GM23248 (cell line): Measurements from ENCODE around the gene ADM. TPM values are rescaled to one million over a fixed set of nuclear protein-coding genes. Genes with fewer than 3 reads are reported as not detected.

ENCODE experiments used
- DNase-seq: peaks from one replicate; pipeline ENCODE4 v3.0.0-alpha.2; 2015
- H2AFZ ChIP-seq: fragments of 200-600 bp; sonication (generic); 2 replicates; pipeline ENCODE4 v1.6.1; 2016; ENCODE audit warnings: antibody characterized with exemption
- H3F3A ChIP-seq: fragments of 200-600 bp; sonication (generic); 2 replicates; pipeline ENCODE4 v1.6.1; 2016; ENCODE audit warnings: mild to moderate bottlenecking, antibody characterized with exemption, mixed run types; ENCODE audit not compliant: insufficient read depth
- H3K27ac ChIP-seq: fragments of 200-600 bp; sonication (generic); 2 replicates; pipeline ENCODE4 v1.5.1; 2016; ENCODE audit warnings: mild to moderate bottlenecking
- H3K27me3 ChIP-seq: fragments of 200-600 bp; sonication (generic); replicated peaks from 2 replicates; pipeline ENCODE4 v1.6.1; 2016; ENCODE audit warnings: mild to moderate bottlenecking; ENCODE audit not compliant: insufficient read depth
- H3K36me3 ChIP-seq: fragments of 200-600 bp; sonication (generic); 2 replicates; pipeline ENCODE4 v1.6.1; 2016; ENCODE audit warnings: low read depth, mild to moderate bottlenecking
- H3K4me1 ChIP-seq: fragments of 200-600 bp; sonication (generic); 2 replicates; pipeline ENCODE4 v1.6.1; 2016; ENCODE audit warnings: mild to moderate bottlenecking; ENCODE audit not compliant: insufficient read depth
- H3K4me2 ChIP-seq: fragments of 200-600 bp; sonication (generic); one replicate; pipeline ENCODE4 v1.6.1; 2016; ENCODE audit warnings: mild to moderate bottlenecking; ENCODE audit not compliant: unreplicated experiment
- H3K4me3 ChIP-seq: fragments of 200-600 bp; sonication (generic); 2 replicates; pipeline ENCODE4 v1.5.1; 2016; ENCODE audit warnings: mild to moderate bottlenecking
- H3K79me2 ChIP-seq: fragments of 200-600 bp; sonication (generic); 2 replicates; pipeline ENCODE4 v1.6.1; 2016; ENCODE audit warnings: mild to moderate bottlenecking; ENCODE audit not compliant: insufficient read depth
- H3K9ac ChIP-seq: fragments of 200-600 bp; sonication (generic); 2 replicates; pipeline ENCODE4 v1.6.1; 2016; ENCODE audit warnings: mild to moderate bottlenecking
- H3K9me2 ChIP-seq: fragments of 200-600 bp; sonication (generic); 2 replicates; pipeline ENCODE4 v1.6.1; 2016; ENCODE audit warnings: mixed run types, mild to moderate bottlenecking, moderate library complexity; ENCODE audit not compliant: insufficient read depth
- H3K9me3 ChIP-seq: fragments of 200-600 bp; sonication (generic); one replicate; pipeline ENCODE4 v1.6.1; 2017; ENCODE audit warnings: low read depth
- H4K20me1 ChIP-seq: fragments of 200-600 bp; sonication (generic); 2 replicates; pipeline ENCODE4 v1.6.0; 2016; ENCODE audit not compliant: insufficient read depth
- EZH2 ChIP-seq: fragments of 200-600 bp; sonication (generic); IDR thresholded peaks from 2 replicates; pipeline ENCODE4 v1.6.1; 2018; ENCODE audit warnings: antibody characterized with exemption, mild to moderate bottlenecking; ENCODE audit not compliant: insufficient read depth, poor library complexity, severe bottlenecking
- EZH2phosphoT487 ChIP-seq: fragments of 200-600 bp; sonication (generic); IDR thresholded peaks from 2 replicates; pipeline ENCODE4 v1.6.1; 2018; ENCODE audit warnings: antibody characterized with exemption, moderate library complexity, mild to moderate bottlenecking, low read depth; ENCODE audit not compliant: insufficient read depth
- WGBS, 2 experiments: methylation state at CpG; one replicate each; pipeline ENCODE4 v1.1.6; 2015 to 2017; ENCODE audit warnings: low lambda C conversion rate in 2 of 2, low coverage in 1 of 2; ENCODE audit errors: missing lambda C conversion rate in 2 of 2; 5-methylcytosine and 5-hydroxymethylcytosine counted together
- in situ Hi-C: fragments of 300-500 bp; cut with MboI; formaldehyde crosslinking; loops from 2 replicates; pipeline ENCODE4 v1.15.0; 2020
- polyA plus RNA-seq: library from polyadenylated mRNA; unstranded; fragments of >200 nt; fragmentation: Nextera tagmentation; extraction: Ambion mirVana; gene quantifications from 2 replicates; pipeline ENCODE4 v1.2.1, GENCODE V29; 2016
- total RNA-seq: library from RNA; depleted of rRNA; stranded (reverse); fragments of >200 nt; shearing (Covaris generic); gene quantifications from 2 replicates; pipeline ENCODE4 v1.2.3, GENCODE V29; 2014

The ADM gene
- total and polyA plus RNA-seq, 2 experiments from 2014 or later = 451 to 551 TPM

- DNase-seq = peak; percentile 74
- TF ChIP-seq EZH2phosphoT487 (no peak), EZH2 (no peak)
- in situ Hi-C loops = loop anchor here (10.0 to 25.0 kb wide), 2 partner anchors 336 to 411 kb away; no protein-coding TSS in a partner anchor
- H3K79me2 ChIP-seq = no peaks in the 10 kb centered on the region
- no peaks in the 10 kb centered on the region for H3K36me3 ChIP-seq
- no peaks in the 10 kb centered on the region for H3K27me3 ChIP-seq
- 5 to 6% methylated on average over 1 of the region's 1 CpG for WGBS, 2 experiments
- H3K9me2 ChIP-seq = no peaks in the 10 kb centered on the region
- peak overlapping the region; percentile 28 for H3K27ac ChIP-seq
- H4K20me1 ChIP-seq = no peaks in the 10 kb centered on the region
- H3K9ac ChIP-seq = peak overlapping the region; percentile 33
- no peak overlapping the region for H2AFZ ChIP-seq
- peaks cover 64% of the 10 kb centered on the region for H3F3A ChIP-seq
- no peaks in the 10 kb centered on the region for H3K9me3 ChIP-seq
- H3K4me3 ChIP-seq = no peak overlapping the region
- H3K4me1 ChIP-seq = peaks cover 63% of the 10 kb centered on the region
- H3K4me2 ChIP-seq = peak overlapping the region; percentile 49
Observed at GRCh38 chr11:10323793-10324170, 18.9 kb downstream of the ADM start.

GRCh38 chr11:10324474-10324873, 19.6 kb downstream of the ADM start:
- Histone ChIP-seq H3K27me3 (no peaks in the 10 kb centered on the region), H3K79me2 (no peaks in the 10 kb centered on the region), H4K20me1 (no peaks in the 10 kb centered on the region), H2AFZ (no peak overlapping the region), H3K9me2 (no peaks in the 10 kb centered on the region), H3K4me2 (no peak overlapping the region), H3K27ac (peak overlapping the region; percentile 80), H3K9me3 (no peaks in the 10 kb centered on the region), H3K4me3 (no peak overlapping the region), H3F3A (peaks cover 69% of the 10 kb centered on the region), H3K9ac (no peak overlapping the region), H3K36me3 (no peaks in the 10 kb centered on the region), H3K4me1 (peaks cover 69% of the 10 kb centered on the region)
- WGBS, 2 experiments = 74 to 78% methylated on average over 3 of the region's 3 CpGs
- DNase-seq = peak; percentile 16
- in situ Hi-C loops = loop anchor here (10.0 to 25.0 kb wide), 2 partner anchors 337 to 410 kb away; no protein-coding TSS in a partner anchor
- no peak for TF ChIP-seq EZH2phosphoT487
- TF ChIP-seq EZH2 = no peak

DNA sequence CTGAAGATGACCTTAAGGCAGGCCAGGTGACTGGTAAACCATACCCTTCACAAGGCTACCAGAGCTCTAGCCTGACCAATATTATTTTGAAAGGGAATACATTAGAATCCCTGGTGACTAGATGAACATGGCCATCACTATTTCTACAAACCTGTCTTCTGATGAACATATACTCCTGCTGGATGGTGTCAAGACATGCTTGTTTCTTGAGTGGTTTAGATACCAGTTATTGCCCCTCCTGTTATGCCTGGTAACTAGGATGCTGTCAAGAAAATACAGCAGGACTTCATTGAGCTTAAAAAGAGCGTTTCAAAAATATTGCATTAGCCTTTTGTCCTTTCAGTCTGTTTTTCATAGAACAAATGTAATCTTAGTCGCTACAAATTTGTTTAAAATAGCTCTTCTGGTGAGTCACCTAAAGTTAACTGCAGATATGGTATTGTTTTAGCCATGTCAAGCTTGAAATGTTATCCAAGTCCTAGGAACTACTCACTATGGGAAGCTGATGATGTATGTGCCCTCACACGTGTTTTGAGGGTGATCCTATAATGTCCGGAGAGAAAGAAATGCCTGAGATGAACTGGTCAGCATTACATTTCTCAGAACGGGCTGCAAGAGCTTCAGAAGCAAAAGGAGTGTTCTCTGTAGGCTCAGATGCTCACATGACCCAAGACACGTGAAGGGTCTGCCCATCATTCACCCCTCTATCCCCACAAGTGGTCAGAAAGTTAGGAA, 20.6 kb downstream of the ADM start:
- no peak overlapping the region; the same call in 1 of the 2 replicates for H2AFZ ChIP-seq
- peaks cover 78% of the 10 kb centered on the region for H3K4me1 ChIP-seq
- H3K4me2 ChIP-seq = peak overlapping the region; percentile 39
- no peaks in the 10 kb centered on the region for H3K27me3 ChIP-seq
- TF ChIP-seq EZH2phosphoT487 (no peak), EZH2 (no peak)
- peak overlapping the region; percentile 80 for H3K27ac ChIP-seq
- no peaks in the 10 kb centered on the region for H3K79me2 ChIP-seq
- peak overlapping the region; percentile 49 for H3K9ac ChIP-seq
- WGBS, 2 experiments = 0 to 2% methylated on average over 6 of the region's 6 CpGs
- H3K9me2 ChIP-seq = no peaks in the 10 kb centered on the region
- no peaks in the 10 kb centered on the region for H3K9me3 ChIP-seq
- no peaks in the 10 kb centered on the region for H4K20me1 ChIP-seq
- peaks cover 74% of the 10 kb centered on the region for H3F3A ChIP-seq
- in situ Hi-C loops = loop anchor here (10.0 kb wide), 1 partner anchor 409 kb away; no protein-coding TSS in a partner anchor
- no peak overlapping the region for H3K4me3 ChIP-seq
- no peaks in the 10 kb centered on the region for H3K36me3 ChIP-seq
- DNase-seq = peak; percentile 86

DNA sequence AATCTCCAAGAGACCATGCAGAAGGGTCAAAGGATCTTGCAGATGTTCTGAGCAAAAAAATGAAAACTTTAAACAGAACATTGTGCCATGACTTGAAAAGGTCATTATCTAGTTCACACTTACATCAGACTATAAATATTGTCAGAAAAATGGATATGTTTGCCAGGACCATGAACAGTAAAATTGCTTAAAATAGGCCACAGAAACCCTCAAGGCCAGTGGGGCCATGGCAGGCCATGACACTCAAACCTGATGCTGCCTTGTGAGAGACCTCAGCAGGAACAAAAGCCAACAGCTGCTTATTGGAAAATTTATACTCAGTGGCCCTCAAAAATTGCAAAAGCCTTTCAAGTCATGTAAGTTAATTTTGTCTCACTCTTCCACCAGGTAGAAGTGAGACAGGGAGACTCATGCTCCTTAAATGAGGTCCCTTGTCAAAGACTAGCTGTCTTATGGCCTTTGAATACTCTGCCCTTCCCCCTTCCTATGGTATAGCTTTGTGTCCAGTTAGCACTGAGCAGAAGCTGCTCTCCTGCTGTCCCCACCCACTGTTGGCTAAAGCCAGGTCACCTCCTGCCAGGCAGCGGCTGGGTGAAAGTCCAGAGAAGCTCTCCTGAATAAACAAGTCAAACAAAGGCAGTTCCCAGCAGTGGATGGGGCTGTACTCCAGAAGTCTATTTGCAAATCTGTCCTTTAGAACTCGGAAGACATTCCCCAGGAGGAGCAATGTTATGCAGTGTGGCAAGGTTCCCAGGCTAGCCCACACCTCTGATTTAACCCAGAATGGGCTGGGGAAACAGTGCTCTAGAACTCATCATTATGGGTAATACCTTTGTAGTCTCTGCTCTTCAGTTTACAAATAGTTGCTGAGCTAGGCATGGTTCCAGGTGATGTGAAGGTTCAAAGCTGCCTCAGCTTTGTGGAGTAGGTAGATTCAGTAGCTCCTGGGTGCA, 21.4 kb downstream of the ADM start:
- Histone ChIP-seq H4K20me1 (no peaks in the 10 kb centered on the region), H3K36me3 (no peaks in the 10 kb centered on the region), H3F3A (peaks cover 78% of the 10 kb centered on the region), H3K4me1 (peaks cover 85% of the 10 kb centered on the region), H2AFZ (no peak overlapping the region; the same call in 1 of the 2 replicates), H3K4me2 (peak overlapping the region; percentile 39), H3K79me2 (no peaks in the 10 kb centered on the region), H3K9ac (peak overlapping the region; percentile 49), H3K4me3 (no peak overlapping the region), H3K27me3 (no peaks in the 10 kb centered on the region), H3K9me2 (no peaks in the 10 kb centered on the region), H3K27ac (peak overlapping the region; percentile 80), H3K9me3 (no peaks in the 10 kb centered on the region)
- TF ChIP-seq EZH2 = no peak
- TF ChIP-seq EZH2phosphoT487 = no peak
- in situ Hi-C loops = loop anchor here (10.0 kb wide), 1 partner anchor 409 kb away; no protein-coding TSS in a partner anchor
- 46 to 51% methylated on average over 2 of the region's 2 CpGs for WGBS, 2 experiments
- peak; percentile 43 for DNase-seq
